ENCODE measurements around the gene TDRD3.

The TDRD3 gene

DNA sequence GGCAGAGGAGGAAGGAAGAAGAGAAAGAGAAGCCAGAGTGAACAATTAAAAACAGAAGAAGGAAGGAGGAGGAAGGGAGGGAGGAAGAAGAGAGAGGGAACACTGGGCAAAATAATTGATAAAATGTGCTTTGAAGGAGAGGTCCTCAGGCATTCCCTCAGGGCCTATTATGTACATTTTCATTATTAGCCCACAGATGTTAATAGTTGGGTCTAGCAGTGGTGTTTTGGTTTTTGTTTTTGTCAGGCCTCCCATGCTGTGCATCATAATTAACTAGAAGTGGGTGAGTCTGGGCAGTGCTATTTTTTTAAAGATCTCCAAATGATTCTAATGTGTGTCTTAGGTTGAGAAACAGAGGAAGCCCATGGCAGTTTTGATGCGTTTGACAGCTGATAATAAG lies 178.1 kb downstream of the TDRD3 start:
- DNase-seq (ENCODE audit: low spot score): no peak

DNA sequence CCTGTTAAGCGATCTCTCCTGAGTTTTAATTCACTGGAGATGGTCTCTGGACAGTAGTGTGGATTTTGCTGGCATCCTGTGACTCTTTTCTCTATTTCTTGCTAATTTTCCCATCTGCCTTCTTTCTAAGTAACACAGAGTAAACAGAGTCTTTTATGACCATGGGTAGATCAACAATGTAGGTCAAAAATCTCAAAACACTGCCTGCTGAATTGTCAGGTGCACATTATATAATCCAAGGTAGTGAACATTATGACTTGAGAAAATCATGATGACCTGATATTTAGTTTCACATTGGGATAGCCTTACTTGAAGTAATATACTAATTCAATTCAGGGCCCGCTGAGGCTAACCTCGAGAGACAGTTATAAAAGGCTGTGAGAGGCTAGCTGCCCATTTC lies 180.7 kb downstream of the TDRD3 start:
- no peak for DNase-seq (ENCODE audit: low spot score)

DNA sequence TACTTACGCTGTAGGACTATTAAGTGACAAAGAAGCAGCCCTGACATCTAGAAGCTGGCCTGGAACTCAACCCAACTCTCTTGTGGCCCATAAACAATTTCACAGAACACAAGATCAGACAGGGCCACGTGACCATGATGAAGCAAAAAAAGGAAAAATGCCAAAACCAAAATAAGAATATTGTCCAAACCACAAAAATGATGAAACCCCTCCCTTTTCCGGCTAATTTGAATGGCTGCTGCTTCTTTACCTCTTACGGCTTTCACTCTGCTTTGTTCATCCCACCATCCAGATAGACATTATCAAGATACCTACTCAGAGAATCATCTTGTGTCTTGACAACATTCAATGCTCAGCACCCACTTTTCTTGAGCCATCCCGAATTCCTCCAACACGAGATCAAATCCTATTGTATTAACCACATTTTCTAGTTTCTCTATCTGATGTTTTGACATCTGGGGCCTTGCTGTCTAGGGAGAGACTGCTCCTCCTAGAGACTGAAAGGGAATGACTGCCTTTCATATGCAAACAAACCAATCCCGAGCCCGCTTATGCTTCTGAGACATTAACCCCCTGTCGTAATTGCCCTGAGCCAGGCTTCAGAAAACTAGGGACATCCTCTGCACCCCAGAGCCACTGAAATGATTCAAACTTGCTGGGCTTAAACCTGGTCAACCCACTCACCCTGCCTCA lies 186.3 kb downstream of the TDRD3 start:
- no peak for DNase-seq (ENCODE audit: low spot score)

DNA sequence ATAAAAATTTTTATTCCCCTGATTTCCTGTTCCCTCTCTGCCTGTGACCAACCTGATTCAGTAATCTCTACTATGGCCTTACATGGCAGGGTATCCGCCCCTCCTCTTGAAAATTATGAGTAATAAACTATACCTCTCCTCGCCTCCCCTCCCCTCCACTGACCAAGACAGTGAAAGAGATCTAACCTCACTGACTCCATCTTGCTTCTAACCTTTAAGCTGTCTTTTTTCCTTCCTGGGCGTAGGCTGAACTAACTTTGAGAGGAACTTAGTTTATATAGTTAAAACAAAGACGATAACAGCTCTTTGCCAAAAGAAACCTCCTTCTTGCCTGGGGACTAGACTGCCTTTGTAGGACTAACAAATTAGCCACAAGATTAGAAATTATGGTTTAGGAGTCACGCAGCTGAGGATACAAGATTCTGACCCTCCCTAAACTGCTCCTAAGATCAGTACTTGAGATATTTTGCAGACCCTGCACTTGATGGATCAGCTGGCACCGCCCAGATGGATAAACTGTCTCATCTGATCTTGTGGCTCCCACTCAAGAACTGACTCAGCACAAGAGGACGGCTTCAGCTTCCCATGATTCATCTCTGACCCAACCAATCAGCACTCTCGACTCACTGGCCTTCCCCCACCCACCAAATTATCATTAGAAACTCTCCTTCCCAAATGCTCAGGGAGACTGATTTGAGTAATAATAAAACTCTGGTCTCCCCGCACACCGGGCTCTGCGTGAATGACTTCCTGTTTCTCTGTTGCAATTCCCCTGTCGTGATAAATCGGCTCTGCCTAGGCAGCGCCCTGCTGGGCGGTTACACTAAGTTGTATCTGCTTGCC lies 187.1 kb downstream of the TDRD3 start:
- DNase-seq (ENCODE audit: low spot score): no peak

DNA sequence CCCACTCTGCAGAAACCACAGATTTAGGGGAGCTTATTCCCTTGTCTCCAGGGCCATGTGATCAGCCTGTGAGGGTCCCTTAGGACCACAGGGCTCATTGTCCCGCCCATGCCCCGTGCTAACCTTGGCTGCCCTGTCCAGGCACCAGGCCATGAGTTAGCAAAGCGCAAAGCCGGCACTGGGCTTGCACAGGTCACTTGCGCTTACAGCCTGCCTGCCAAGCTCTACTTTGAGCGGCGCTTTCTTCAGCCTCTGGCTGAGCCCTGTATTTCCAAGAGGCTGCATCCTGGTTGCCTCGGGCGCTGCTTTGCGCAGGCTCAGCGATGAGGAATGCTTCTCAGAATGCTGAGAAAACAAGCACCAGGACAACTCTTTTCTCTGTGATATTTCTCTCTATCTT lies 188.0 kb downstream of the TDRD3 start:
- DNase-seq (ENCODE audit: low spot score): no peak

DNA sequence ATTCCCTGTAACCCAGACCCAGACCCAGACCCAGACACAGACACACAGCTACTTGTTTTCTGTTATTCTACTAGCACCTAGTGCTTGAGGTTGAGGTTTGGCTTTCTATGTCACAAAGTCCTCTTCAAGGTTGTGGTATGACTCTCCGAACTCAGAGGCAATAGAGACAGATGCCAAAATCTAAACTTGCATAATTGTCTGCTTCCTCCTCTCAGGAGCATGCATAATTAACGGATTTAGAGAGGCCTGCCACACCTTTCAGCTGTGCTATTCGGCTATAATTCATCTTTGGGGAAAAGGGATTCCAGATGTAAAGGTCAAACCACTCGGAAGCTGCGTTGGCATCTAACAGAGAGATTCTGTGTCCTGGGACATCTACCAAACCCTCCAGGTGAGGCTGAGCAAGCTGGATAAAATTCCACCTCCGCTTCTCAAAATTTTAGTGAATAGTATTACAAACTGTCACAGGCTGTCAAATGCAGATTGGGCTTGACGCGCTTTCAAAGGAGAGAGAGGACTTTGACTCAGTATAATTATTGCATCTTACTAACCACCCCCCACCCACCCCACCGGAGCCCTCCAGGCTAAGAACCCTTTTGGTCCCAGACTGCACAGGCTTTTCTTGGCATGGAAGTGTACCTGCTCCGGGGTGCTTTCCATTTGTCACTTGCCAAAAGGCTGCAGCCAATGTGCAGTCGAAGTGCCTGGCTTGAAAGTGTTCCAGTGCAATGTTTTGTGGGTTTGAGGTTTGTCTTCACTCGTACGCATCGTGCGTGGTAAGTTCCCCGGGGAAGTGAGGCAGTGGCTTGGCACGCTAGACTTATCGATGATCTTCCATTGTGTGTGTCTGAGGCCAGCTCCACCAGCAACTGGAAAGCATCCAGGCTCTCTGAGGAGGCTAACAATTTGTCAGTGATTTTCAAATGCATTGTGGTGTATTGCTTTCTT lies 194.1 kb downstream of the TDRD3 start:
- DNase-seq (ENCODE audit: low spot score): peak; percentile 13

DNA sequence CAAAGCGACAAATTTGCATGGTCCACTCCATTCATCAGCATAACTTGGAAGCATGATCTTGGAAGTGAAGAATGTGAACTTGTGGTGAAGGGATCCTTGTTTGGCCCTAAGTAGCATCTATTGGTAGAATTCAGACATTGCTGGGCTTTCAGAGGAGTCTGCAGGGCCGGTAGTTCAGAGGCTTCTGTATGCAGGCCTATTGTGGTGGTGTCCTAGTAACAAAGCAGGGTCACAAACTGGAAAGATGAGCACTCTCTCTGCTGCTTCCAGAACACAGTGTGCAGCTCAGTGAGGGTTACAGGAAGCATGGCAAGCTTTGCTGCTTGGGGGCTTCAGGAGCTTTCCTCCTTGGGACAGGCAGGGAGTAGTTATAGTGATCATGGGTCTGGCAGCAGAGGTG lies 206.0 kb downstream of the TDRD3 start:
- DNase-seq (ENCODE audit: low spot score): no peak

DNA sequence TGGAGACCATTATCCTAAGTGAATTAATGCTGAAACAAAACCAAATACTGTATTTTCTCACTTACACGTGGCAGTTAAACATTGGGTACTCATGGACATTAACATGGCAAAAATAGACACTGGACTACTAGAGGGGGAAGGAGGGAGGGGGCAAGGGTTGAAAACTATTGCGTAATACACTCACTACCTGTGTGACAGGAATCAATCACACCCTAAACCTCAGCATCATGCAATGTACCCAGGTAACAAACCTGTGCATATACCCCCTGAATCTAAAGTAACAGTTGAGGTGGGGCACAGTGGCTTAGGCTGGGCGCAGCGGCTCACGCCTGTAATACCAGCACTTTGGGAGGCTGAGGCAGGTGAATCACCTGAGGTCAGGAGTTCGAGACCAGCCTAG lies 207.0 kb downstream of the TDRD3 start:
- no peak for DNase-seq (ENCODE audit: low spot score)

DNA sequence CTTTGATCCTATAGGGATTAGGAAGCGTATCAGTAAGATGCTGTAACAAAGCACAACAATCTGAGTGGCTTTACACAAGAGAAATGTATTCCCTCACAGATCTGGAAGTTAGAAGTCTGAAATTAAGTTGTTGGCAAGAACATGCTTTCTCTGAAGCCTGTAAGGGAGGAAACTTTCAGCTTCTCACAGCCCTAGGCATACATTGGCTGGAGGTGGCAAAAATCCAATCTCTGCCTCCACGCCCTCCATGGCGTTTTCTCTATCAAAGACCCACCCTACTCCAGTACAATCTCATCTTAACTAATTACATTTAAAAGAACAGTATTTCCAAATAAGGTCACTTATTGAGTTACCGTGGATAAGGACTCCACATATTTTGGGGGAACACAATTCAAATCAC lies 211.9 kb downstream of the TDRD3 start:
- no peak for DNase-seq (ENCODE audit: low spot score)

DNA sequence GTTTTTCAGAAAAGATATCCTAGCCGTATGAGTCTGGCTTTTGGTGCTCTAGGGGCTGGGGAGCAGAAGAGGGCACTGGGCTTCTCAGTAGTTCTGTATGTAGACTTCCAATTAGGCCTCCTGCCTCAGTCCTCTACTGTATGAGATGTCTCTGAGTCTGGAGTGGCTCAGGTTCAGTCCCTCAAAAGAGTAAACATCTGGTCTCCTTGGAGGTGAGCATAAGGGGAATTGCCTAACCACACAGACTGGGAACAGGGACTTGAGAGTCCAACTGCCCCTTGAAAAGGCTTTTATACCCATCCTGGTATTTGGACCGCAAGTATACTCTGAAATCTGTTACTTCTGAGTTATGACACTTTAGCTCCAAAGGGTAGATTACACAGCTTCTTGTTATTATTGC lies 214.5 kb downstream of the TDRD3 start:
- no peak for DNase-seq (ENCODE audit: low spot score)

DNA sequence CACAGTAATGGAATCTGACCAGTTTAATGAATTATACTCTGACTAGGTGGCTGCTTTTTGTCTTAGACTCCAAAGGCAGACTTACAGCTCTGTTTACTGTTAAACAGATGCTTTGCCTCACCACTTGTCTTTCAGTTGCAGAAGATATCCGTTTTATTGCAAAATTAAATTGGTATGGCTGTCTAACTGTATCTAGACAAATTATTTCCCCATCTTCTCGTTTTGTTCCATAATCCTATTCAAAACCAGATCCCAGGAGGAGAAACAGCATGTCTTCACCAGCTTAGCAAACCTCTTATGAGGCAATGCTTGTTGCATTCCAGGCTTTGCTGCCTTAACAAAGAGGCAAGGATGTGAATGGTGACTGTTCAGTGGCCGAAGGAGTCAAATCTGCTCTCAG lies 215.6 kb downstream of the TDRD3 start:
- DNase-seq (ENCODE audit: low spot score): no peak

DNA sequence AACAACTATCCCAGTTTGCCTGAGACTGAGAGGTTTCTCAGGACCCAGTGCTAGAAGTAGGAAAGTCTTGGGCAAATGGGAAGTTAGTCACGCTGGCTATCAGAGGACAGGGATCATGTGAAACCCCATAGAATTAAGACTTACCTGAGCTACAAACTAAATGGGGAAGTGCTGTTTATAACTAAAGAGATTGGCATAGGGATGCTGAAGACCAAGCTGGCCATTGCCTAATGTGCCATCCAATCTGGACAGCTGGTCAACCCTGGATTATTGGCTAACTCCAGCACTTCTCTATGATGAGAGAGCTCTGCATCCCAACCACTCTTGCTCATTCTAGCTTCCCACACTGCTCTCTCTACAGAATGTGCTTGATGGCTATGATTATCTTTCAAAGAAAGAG lies 216.1 kb downstream of the TDRD3 start:
- DNase-seq (ENCODE audit: low spot score): no peak

DNA sequence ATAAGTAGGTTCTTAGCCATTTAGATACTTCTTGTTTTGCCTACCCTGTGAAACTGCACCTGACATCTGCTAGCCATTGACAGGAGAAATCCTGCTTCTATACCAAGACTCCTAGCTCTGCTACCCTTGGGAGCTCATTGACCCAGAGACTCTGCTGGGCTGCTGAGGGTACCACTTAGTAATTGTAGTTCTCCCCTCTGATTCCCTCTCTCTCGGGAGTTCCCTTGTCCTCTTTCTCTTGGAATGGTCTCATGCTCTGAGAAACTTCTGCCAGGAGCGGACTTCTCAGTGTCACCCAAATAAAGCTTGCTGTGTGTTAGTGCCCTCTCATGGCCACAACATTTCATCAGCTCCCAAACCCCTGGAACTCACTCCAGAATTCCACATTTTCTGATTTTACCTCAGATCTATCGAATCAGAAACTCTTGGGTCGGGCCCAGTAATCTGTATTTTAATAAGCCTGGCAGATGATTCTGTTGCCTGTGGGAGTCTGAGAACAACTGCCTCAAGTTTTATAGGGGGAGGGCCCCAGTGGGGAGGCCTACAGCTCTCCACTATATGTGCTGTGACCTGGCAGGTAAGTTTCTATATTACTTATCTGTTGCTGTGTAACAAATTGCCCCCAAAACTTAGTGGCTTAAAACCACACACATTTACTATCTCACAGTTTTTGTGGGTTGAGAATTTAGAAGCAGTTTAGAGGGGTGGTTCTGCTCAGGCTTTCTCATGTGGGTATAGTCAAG lies 221.1 kb downstream of the TDRD3 start:
- no peak for DNase-seq (ENCODE audit: low spot score)

DNA sequence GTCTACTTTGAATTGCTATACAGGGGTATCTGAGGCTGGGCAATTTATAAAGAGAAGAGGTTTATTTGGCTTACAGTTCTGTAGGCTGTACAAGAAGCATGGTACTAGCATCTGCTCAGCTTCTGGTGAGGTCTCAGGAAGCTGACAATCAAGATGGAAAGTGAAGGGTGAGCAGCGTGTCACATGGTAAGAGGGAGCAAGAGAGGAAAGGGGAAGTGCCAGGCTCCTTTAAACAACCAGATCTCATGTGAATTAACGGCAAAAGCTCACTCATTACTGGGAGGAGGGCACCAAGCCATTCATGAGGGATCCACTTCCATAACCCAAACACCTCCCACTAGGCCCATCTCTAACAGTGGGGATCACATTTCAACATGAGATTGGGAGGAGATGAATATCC lies 222.4 kb downstream of the TDRD3 start:
- no peak for DNase-seq (ENCODE audit: low spot score)

DNA sequence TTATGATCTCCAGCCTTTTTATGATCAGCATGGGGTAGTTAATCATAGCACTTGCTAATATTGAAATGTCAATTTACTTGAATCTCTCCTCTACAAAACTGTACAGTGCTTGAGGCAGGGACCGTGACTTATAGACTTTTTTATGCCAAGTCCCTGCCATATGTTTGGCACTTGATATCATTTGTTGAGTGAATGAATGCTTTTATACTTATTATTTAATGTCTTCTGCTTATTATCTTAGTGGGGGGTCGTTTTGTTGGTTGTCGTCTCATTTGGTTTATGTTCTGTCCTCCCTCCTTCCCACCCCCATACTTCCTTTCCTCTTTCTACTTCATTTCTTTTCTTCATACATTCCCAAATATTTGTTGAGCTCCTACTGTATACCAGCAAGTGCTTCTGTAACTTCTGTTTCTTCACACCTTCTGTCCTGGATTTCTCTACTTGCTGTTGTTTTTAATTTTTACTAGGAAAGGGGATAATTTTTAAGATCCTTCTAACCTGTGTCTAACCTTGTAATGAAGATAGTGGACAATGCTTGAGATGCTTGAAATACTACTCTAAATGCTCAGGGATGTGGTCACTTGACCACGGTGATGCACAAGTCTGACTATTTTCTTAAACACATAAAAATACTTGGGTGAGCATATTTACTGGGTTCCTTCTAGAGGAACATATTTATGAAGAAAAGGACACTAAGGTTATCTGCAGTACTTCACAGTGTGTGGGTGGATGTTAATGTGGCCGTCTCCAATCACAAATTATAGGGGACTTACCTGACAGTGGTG lies 223.8 kb downstream of the TDRD3 start:
- no peak for DNase-seq (ENCODE audit: low spot score)

DNA sequence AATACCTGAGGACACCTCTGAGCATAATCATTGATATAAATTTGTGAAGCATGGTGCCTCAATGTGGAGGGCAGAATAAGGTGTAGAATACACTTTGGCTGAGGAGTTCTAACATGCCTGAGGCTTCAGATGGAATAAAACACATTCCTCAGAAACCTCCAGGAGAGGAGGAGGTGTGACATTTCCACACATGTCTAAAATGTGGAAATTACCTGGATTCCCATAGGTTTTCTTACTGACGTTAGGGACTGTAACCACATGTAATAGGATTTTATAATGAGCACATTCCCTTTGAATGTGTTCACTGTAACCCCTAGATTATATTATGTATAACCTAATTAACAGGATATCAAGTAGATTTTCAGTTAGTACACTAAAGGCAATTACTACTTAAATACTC lies 226.1 kb downstream of the TDRD3 start:
- no peak for DNase-seq (ENCODE audit: low spot score)

Data from SW480 (cell line).